ENCODE data around the gene MARCHF7.
"Not testable (repeated sequence)": the region's sequence is repeated elsewhere in the genome, so short reads cannot be mapped to it uniquely, and the experiment has no call there.

Gene MARCHF7

GRCh38 chr2:159712143-159712928 is at the start of gene MARCHF7:
Gene MARCHF7, plus strand, starts transcription at chr2:159712506. Its CDS starts 16,517 bp downstream, at chr2:159729023.
- DNase-seq (ENCODE audit: low spot score): peak; percentile 99

GRCh38 chr2:159667423-159667822 is 44.9 kb upstream of the MARCHF7 start:
- DNase-seq (ENCODE audit: low spot score): not testable (repeated sequence)

- DNase-seq (ENCODE audit: low spot score): no peak
Observed at GRCh38 chr2:159671047-159671446, 41.3 kb upstream of the MARCHF7 start.

GRCh38 chr2:159677654-159678053 is 34.7 kb upstream of the MARCHF7 start:
- no peak for DNase-seq (ENCODE audit: low spot score)

- DNase-seq (ENCODE audit: low spot score): no peak
Observed at GRCh38 chr2:159680692-159681091, 31.6 kb upstream of the MARCHF7 start.

GRCh38 chr2:159683817-159684216 is 28.5 kb upstream of the MARCHF7 start:
- DNase-seq (ENCODE audit: low spot score): no peak

GRCh38 chr2:159684796-159685195 is 27.5 kb upstream of the MARCHF7 start:
- peak; percentile 54 for DNase-seq (ENCODE audit: low spot score)

- no peak for DNase-seq (ENCODE audit: low spot score)
Observed at GRCh38 chr2:159694500-159695040, 17.7 kb upstream of the MARCHF7 start.

GRCh38 chr2:159695795-159696448 is 16.4 kb upstream of the MARCHF7 start:
- DNase-seq (ENCODE audit: low spot score): no peak

GRCh38 chr2:159703491-159703890 is 8.8 kb upstream of the MARCHF7 start:
- no peak for DNase-seq (ENCODE audit: low spot score)

GRCh38 chr2:159706385-159706980 is 5.8 kb upstream of the MARCHF7 start:
- no peak for DNase-seq (ENCODE audit: low spot score)

GRCh38 chr2:159708066-159708760 is 4.1 kb upstream of the MARCHF7 start:
- DNase-seq (ENCODE audit: low spot score): no peak

- no peak for DNase-seq (ENCODE audit: low spot score)
Observed at GRCh38 chr2:159710601-159711180, 1.6 kb upstream of the MARCHF7 start.

GRCh38 chr2:159711562-159712142 is 654 bp upstream of the MARCHF7 start:
- no peak for DNase-seq (ENCODE audit: low spot score)

GRCh38 chr2:159712929-159713420 is 669 bp downstream of the MARCHF7 start:
- peak; percentile 56 for DNase-seq (ENCODE audit: low spot score)

- DNase-seq (ENCODE audit: low spot score): peak; percentile 26
Observed at GRCh38 chr2:159713631-159714246, 1.4 kb downstream of the MARCHF7 start.

- DNase-seq (ENCODE audit: low spot score): peak; percentile 31
Observed at GRCh38 chr2:159714247-159714930, 2.1 kb downstream of the MARCHF7 start.

GRCh38 chr2:159715451-159715850 is 3.1 kb downstream of the MARCHF7 start:
- no peak for DNase-seq (ENCODE audit: low spot score)

GRCh38 chr2:159716409-159716808 is 4.1 kb downstream of the MARCHF7 start:
- not testable (repeated sequence) for DNase-seq (ENCODE audit: low spot score)

GRCh38 chr2:159716857-159717256 is 4.6 kb downstream of the MARCHF7 start:
- DNase-seq (ENCODE audit: low spot score): no peak

Measured in AG20443 (cell line).